ENCODE data around the gene NTNG1.

- TF ChIP-seq NFRKB (IDR thresholded peaks at IDR 0.05) (no peak), PKNOX1 (IDR thresholded peaks at IDR 0.05) (no peak), ARNT (IDR thresholded peaks at IDR 0.05) (no peak), CTBP1 (IDR thresholded peaks at IDR 0.05; ENCODE audit: borderline replicate concordance) (no peak), FOXM1 (IDR thresholded peaks at IDR 0.05; ENCODE audit: borderline replicate concordance) (no peak), ELF4 (IDR thresholded peaks at IDR 0.05) (no peak)
These were observed 326.4 kb downstream of the NTNG1 start for GRCh38 chr1:107467286-107467685.

All from HEK293T (cell line).